ENCODE measurements around the gene CSNK1G1.

The CSNK1G1 gene

GRCh38 chr15:64134345-64134829 is 221.6 kb downstream of the CSNK1G1 start:
- DNase-seq (ENCODE audit: low read depth): no peak
- TF ChIP-seq POLR2A (IDR thresholded peaks at IDR 0.05; ENCODE audit: extremely low read depth, insufficient read length) (no peak), CTCF (IDR thresholded peaks at IDR 0.05; ENCODE audit: low read depth, low read length) (no peak), MYC (IDR thresholded peaks at IDR 0.05; ENCODE audit: low read depth, low read length) (no peak), MAX (IDR thresholded peaks at IDR 0.05; ENCODE audit: low read depth, low read length) (no peak)
- no peak overlapping the region for H3K4me3 ChIP-seq (ENCODE audit: low read depth, low read length)

GRCh38 chr15:64133623-64134344 is 222.2 kb downstream of the CSNK1G1 start:
- no peak overlapping the region for H3K4me3 ChIP-seq (ENCODE audit: low read depth, low read length)
- TF ChIP-seq MYC (IDR thresholded peaks at IDR 0.05; ENCODE audit: low read depth, low read length): no peak
- TF ChIP-seq CTCF (IDR thresholded peaks at IDR 0.05; ENCODE audit: low read depth, low read length): no peak
- no peak for TF ChIP-seq MAX (IDR thresholded peaks at IDR 0.05; ENCODE audit: low read depth, low read length)
- no peak for TF ChIP-seq POLR2A (IDR thresholded peaks at IDR 0.05; ENCODE audit: extremely low read depth, insufficient read length)
- DNase-seq (ENCODE audit: low read depth): no peak

DNA sequence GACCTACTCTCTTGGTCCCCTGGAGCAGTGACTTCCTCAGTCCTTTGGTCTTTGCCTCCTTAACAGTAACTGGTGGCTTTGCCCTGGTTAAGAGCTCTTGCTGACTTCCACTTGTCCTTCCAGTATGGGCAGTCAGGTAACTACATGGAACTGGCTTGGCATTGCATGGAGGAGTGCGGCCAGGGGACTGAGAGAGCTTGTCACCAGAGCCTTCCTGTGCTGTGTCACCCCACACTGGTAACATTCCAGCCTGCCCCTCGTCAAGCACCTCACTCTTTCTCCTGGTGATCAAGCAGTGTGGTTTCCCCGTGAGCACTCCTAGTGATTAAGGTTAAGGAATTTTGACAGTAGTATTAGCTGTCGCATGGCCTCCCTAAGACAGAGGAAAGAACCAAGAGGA is 223.8 kb downstream of the CSNK1G1 start:
- TF ChIP-seq POLR2A (IDR thresholded peaks at IDR 0.05; ENCODE audit: extremely low read depth, insufficient read length) (no peak), MYC (IDR thresholded peaks at IDR 0.05; ENCODE audit: low read depth, low read length) (no peak), MAX (IDR thresholded peaks at IDR 0.05; ENCODE audit: low read depth, low read length) (no peak), CTCF (IDR thresholded peaks at IDR 0.05; ENCODE audit: low read depth, low read length) (no peak)
- no peak for DNase-seq (ENCODE audit: low read depth)
- H3K4me3 ChIP-seq (ENCODE audit: low read depth, low read length): no peak overlapping the region

DNA sequence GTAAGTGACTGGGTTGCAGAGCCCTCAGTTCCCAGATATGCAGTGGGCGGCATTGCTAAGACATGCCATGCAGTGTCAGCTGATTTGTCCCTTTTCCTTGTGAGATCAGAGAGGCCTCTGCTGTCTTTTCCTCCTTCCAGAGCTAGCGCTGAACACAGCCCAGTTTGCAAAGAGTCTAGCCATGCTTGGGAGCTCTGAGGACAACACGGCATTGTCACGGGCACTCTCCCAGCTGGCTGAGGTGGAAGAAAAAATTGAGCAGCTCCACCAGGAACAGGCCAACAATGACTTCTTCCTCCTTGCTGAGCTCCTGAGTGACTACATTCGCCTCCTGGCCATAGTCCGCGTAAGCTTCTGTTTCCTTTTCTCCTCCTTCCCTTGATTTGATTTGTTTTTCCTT is 224.4 kb downstream of the CSNK1G1 start:
- TF ChIP-seq CTCF (IDR thresholded peaks at IDR 0.05; ENCODE audit: low read depth, low read length): no peak
- TF ChIP-seq MAX (IDR thresholded peaks at IDR 0.05; ENCODE audit: low read depth, low read length): no peak
- TF ChIP-seq MYC (IDR thresholded peaks at IDR 0.05; ENCODE audit: low read depth, low read length): no peak
- TF ChIP-seq POLR2A (IDR thresholded peaks at IDR 0.05; ENCODE audit: extremely low read depth, insufficient read length): no peak
- no peak overlapping the region for H3K4me3 ChIP-seq (ENCODE audit: low read depth, low read length)
- no peak for DNase-seq (ENCODE audit: low read depth)

GRCh38 chr15:64130159-64130558 is 225.8 kb downstream of the CSNK1G1 start:
- no peak overlapping the region for H3K4me3 ChIP-seq (ENCODE audit: low read depth, low read length)
- DNase-seq (ENCODE audit: low read depth): no peak
- TF ChIP-seq MAX (IDR thresholded peaks at IDR 0.05; ENCODE audit: low read depth, low read length) (no peak), MYC (IDR thresholded peaks at IDR 0.05; ENCODE audit: low read depth, low read length) (no peak), POLR2A (IDR thresholded peaks at IDR 0.05; ENCODE audit: extremely low read depth, insufficient read length) (no peak), CTCF (IDR thresholded peaks at IDR 0.05; ENCODE audit: low read depth, low read length) (no peak)

Data from NB4 (cell line).